GM18951 (cell line): ENCODE results near the gene GABRB1.

ENCODE experiments used
- POLR2A ChIP-seq: IDR thresholded peaks from 4 replicates; pipeline ENCODE4 v1.6.1; 2011; ENCODE audit warnings: mild to moderate bottlenecking; ENCODE audit not compliant: insufficient read length, insufficient read depth; ENCODE audit errors: extremely low read depth
- in situ Hi-C: fragments of 300-500 bp; cut with MboI; formaldehyde crosslinking; loops from one replicate; pipeline ENCODE4 v1.12.0; 2022; ENCODE audit warnings: low sequenced_read_pairs, mixed read lengths, inconsistent platforms; ENCODE audit not compliant: unreplicated experiment

Gene GABRB1

DNA sequence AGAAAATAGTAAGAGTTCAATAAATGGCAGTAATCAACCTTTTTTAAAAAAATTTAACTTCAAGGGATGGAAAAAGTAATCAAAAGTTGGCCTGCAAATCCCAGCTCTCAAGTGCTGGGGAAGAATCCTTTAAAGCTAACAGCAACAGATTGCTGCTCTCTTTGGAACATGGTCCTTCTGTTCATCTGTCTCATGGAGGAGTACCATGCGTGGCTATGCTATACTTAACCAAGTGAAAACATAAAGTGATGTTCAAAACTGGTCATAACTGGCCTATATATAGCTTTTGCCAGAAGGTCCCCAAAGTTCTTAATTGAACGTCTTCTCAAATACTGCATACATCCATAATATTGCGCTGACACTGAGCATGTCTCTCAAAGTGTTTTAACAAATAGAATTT lies 154.4 kb downstream of the GABRB1 start:
- in situ Hi-C loops: no loop called here
- no peak for TF ChIP-seq POLR2A

DNA sequence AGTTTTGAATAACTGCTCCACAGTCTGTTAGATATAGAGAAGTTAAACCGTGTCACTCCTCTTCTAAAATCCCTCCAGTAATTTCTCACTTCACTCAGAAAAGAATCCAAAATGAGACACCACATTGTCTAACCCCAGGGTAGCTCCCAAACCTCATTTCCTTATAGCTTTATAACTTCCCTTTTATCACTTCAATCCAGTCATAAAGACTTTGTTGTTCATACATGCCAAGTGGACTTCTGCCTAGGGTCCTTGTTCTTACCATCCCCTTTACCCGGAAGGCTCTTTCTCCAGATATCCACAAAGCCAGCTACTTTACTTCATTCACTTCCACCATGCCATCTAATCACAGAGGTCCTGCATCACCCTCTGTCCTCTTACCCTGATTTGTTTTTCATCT lies 156.2 kb downstream of the GABRB1 start:
- in situ Hi-C loops: no loop called here
- no peak for TF ChIP-seq POLR2A

DNA sequence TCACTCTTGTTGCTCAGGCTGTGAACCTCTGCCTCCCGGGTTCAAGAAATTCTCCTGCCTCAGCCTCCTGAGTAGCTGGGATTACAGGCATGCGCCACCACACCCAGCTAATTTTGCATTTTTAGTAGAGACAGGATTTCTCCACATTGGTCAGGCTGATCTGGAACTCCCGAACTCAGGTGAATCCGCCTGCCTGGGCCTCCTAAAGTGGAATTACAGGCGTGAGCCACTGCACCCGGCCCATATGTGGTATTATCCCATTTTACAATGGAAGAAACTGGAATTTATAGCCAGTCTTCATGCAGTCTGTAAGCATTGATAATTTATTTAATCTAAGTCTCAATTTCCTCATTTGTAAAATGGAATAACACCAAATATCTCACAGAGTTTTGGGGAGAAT lies 161.8 kb downstream of the GABRB1 start:
- in situ Hi-C loops: no loop called here
- TF ChIP-seq POLR2A: no peak

DNA sequence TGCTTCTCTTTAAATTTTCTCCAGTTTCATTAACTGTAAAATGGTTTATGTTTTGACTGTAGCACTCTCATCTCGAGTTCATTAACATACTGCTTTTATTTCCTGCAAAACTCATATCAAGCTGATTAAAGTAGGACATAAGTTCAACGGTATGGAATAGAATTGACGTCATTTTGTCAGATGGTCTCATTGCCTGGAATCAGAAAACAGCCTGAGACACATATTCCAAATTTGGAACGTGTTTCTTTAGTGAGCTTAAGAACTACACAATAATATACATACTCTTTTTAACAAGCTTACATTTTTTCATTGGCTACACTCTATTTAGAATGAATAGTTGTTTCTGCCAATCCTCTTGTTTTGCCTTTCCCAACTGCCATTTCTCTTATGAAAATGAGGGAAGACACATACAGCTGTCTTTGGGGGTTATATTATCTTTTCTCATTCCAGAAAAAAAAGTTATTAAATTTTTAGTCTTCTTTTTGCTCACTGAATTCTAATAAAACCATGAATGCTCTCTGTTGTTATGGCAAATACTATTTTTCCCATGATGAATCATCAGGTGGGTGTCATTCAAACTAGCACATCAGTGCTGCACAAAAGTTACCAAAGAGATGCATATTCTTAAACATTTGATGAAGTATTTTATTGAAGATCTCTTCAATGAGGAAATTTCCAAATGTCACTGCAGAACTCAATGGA lies 162.8 kb downstream of the GABRB1 start:
- in situ Hi-C loops: no loop called here
- TF ChIP-seq POLR2A: no peak

DNA sequence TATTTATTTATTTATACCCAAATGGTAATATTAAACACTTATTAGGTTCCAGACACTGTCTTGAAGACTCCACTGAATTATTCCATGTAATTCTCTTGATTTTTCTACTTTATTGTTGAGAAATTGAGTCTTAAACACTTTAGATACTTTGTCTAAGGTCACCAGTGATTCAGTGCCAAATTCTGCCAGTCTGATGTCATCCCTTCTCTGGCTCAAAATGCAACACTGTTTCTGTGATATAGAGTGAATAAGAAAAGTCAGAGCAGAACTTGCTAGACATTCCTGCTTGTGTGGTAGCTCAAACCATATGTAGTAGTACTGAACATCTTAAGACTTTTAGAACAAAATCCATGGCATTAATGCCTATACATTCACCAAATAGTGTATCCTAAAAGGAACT lies 164.3 kb downstream of the GABRB1 start:
- in situ Hi-C loops: no loop called here
- TF ChIP-seq POLR2A: no peak

DNA sequence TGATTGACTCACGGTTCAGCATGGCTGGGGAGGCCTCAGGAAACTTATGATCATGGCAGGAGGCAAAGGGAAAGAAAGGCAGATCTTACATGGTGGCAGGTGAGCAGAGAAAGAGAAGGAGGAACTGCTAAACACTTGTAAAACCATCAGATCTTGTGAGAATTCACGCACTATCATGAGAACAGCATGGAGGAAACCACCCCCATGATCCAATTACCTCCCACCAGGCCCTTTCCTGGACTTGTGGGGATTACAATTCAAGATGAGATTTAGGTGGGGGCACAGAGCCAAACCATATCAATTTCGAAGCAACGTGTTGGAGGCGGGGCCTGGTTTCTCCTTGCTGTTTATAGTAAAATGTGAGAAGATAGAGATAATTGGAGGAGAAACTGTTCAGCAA lies 167.4 kb downstream of the GABRB1 start:
- in situ Hi-C loops: no loop called here
- no peak for TF ChIP-seq POLR2A

DNA sequence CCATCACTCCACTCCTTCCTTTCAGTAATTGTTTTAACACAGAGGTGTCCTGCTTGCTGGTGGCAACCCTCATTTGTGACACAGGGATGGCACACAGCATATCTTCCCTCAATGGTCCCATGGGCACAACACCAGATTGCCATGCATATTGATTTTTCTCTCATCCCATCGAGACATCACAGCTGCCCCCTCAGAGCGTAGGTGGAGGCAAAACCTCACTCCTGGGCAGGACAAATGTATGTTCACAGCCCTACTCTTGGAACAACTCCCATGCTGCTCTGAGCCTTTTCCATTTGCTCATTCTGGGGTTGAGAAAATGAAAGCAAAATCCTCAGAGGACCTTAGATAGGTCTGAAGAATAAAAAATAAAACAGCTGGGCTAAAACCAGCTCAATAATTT lies 172.2 kb downstream of the GABRB1 start:
- no peak for TF ChIP-seq POLR2A
- in situ Hi-C loops: no loop called here

DNA sequence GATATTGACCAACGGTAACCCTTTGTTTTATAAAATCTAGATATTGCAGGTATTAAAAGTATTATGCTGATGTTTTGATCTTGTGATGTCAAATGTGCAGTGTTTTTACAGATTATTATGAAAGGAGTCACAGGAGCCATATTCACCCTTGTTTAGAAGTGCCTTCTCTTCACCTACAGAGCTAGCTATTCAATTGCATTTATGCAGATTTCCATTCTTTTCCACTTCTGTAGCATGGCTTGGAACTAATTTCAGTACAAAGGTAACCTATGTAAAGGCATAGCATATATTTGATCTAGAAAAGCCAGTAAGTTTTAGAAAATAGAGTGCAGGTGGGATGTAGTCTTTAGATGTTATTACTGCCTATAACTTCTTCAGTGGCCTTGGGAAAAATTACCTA lies 176.2 kb downstream of the GABRB1 start:
- no peak for TF ChIP-seq POLR2A
- in situ Hi-C loops: no loop called here

DNA sequence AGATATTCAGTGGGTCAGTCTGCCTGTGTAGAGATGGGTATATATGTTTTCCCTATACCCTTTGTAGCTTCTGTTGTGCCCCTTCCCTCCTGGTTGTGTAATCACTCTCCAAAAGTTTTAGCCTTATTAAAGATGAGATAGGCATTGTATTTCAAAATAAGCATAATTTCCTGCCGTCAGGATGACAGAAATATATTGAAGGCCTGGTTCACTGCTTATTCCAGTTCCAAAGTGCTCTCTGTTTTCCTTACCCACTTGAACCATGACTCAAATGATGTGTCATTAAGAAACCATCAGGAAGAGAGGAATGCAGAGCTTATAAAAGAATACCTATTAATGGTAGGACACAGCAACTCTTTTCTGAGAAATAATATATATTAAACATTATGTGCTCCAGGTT lies 178.5 kb downstream of the GABRB1 start:
- in situ Hi-C loops: no loop called here
- TF ChIP-seq POLR2A: no peak

DNA sequence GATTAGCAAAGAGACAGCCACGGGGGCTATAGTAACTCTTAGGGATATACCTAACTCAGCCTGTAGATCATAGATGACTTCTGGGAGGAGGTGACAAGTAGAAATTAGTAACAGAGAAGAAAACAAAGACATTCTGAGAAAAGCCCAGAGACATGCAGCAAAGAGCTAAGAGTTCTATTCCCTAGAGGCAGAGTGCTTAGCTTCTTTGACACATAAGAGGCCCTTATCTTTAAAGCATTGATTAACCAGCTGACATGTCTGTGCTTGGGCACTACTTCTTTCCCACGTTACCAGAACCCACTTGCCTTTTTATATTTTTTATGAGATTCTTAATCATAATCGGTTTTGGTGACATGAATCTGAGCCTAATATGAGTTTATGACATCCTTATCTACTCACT lies 179.5 kb downstream of the GABRB1 start:
- TF ChIP-seq POLR2A: no peak
- in situ Hi-C loops: no loop called here

DNA sequence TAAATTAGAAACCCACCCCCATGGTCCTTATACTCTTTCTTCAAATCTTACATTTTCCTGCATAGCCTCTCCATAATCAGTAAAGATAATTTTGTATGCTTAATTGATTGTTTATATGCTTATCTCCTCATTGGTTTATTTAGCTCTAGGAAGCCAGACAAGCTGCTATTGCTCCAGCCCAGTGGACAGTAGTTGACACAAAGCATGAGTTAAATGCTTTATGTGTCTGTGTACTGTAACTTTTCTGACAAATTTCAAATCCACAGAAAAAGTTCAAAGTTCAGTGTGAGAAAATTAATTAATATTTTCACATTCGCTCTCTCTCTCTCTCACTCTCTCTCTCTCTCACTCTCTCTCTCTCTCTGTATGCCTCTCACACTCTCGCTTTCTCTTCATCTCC lies 181.7 kb downstream of the GABRB1 start:
- no peak for TF ChIP-seq POLR2A
- in situ Hi-C loops: no loop called here

DNA sequence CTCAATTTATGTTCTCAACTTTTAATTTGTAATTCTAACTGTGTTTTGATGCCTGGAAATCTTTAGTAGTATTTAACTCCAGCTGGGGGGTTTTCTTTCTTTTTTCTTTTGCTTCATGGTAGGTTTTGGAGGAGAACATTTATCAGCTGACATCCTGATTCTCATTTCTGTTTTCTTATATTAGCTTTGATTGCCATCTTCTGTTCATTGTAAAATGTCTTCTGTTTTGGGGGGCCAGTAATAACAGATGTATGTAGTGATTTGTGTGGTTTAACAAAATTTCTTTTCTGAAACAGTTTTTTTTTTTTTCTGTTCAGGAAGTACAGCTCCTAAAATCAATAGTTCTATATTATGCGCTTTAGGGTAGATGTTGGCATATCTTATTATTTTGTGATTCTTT lies 182.2 kb downstream of the GABRB1 start:
- in situ Hi-C loops: no loop called here
- TF ChIP-seq POLR2A: no peak

DNA sequence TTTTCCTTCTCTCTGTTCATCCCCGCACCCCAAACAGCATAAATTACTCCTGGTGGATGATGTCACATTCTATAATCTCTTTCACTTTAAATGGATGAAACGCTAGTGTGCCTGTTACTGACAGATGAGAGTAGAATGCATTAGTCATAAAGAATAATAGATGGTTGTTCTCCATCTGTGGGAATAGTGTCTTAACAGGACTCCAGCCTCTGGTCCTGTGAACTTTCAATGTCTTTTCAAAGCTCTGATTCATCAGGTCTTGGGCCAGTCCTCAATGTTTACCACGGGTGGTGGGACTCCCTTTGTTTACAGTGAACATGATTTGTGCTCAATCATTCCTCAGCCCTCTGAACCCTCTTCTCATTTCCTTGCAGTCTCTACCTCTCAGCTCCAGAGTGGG lies 182.6 kb downstream of the GABRB1 start:
- in situ Hi-C loops: no loop called here
- no peak for TF ChIP-seq POLR2A

DNA sequence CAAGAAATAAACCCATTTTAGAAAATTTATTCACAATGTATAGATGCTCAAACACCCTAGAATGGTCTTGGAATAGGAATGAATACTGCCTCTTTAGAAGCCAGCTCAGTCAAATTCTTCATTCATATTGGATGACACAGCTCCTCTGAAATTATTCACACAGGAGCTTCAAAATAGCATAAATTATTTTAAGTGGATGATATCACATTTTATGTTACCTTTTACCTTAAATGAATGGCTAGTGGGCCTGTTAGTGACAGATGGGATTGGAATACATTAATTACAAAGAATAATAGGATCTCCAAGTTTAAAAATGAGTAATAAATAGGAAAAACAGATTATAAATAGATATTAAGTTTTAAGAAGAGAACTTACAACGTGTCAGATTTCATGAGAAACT lies 184.4 kb downstream of the GABRB1 start:
- TF ChIP-seq POLR2A: no peak
- in situ Hi-C loops: no loop called here

DNA sequence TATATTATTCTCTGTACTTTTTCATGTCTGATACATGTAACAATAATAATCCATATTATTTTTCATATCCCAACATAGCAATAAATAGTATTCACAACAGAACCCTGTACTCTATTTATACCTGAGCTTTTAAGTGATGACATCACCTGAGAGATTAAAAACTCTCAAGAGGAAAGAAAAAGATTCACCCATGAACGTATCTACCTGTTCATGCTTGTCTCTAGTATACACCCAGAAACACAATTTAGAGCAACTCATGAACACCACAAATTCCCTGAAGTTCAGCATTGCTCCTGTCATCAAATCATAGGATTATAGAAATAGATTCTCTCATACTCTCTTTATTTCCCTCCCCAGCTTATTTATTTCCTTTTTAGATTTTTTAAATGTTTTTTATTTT lies 185.9 kb downstream of the GABRB1 start:
- in situ Hi-C loops: no loop called here
- no peak for TF ChIP-seq POLR2A
